Neural progenitor cell (in vitro differentiated cells): ENCODE data around the gene PCSK5.

Source experiments
- EZH2 ChIP-seq: fragments of 200-600 bp; sonication (generic); IDR thresholded peaks from 2 replicates; pipeline ENCODE4 v1.6.1; 2017; ENCODE audit warnings: antibody characterized with exemption, mild to moderate bottlenecking, moderate library complexity
- TF ChIP-seq, protein P1 (sequence below): fragments of 200-600 bp; sonication (generic); IDR thresholded peaks from 2 replicates; pipeline ENCODE4 v1.5.1; 2017; ENCODE audit warnings: antibody characterized with exemption, mild to moderate bottlenecking

DNA sequence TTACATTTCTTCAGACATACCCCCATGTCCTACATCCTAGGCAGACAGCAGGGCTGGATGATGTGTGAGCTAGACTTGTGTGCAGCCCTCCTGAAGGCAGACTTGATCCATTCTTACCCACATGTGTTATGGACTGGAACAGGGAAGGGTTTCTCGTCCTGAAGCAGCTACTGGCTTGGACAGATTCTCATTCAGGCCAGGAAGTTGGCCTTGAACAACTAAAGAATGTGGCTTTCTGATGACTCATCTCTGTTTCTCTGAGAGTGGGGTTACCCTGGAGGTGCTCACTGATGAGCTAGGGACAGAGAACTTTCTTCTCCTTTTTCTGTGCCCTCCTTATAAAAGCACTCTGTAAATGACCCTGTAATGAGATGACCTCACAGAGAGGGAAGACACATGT lies 246.5 kb downstream of the PCSK5 start:
- TF ChIP-seq, protein P1, sequence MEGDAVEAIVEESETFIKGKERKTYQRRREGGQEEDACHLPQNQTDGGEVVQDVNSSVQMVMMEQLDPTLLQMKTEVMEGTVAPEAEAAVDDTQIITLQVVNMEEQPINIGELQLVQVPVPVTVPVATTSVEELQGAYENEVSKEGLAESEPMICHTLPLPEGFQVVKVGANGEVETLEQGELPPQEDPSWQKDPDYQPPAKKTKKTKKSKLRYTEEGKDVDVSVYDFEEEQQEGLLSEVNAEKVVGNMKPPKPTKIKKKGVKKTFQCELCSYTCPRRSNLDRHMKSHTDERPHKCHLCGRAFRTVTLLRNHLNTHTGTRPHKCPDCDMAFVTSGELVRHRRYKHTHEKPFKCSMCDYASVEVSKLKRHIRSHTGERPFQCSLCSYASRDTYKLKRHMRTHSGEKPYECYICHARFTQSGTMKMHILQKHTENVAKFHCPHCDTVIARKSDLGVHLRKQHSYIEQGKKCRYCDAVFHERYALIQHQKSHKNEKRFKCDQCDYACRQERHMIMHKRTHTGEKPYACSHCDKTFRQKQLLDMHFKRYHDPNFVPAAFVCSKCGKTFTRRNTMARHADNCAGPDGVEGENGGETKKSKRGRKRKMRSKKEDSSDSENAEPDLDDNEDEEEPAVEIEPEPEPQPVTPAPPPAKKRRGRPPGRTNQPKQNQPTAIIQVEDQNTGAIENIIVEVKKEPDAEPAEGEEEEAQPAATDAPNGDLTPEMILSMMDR: no peak
- TF ChIP-seq EZH2: no peak
